Hematopoietic multipotent progenitor cell (in vitro differentiated cells): ENCODE measurements around the gene MYH4. TPM values are rescaled to one million over a fixed set of nuclear protein-coding genes. Genes with fewer than 3 reads are reported as not detected.

Experiments
- DNase-seq, 3 donors: peaks; one replicate each; pipeline ENCODE4 v3.0.0-alpha.2; 2011 to 2015; ENCODE audit warnings: low read depth in 2 of 3, low spot score in 2 of 3
- total RNA-seq: library from RNA; depleted of rRNA; stranded (reverse); fragments of >200 nt; gene quantifications from one replicate; pipeline ENCODE4 v1.2.3, GENCODE V29; 2012

Gene MYH4
- total RNA-seq, 1 donor = not detected

- DNase-seq = no peak
Observed at GRCh38 chr17:10421900-10422542, 47.3 kb downstream of the MYH4 start, which contains the start of gene MYH8. TSS of gene MYH8 (minus strand) at chr17:10421950. CDS start at chr17:10420227, 1,723 bp downstream.

- no peak for DNase-seq
Observed at GRCh38 chr17:10421211-10421610, 48.1 kb downstream of the MYH4 start.

GRCh38 chr17:10420811-10421210, 48.5 kb downstream of the MYH4 start:
- no peak for DNase-seq

- no peak for DNase-seq
Observed at GRCh38 chr17:10417431-10417830, 51.9 kb downstream of the MYH4 start.

GRCh38 chr17:10415161-10415560, 54.2 kb downstream of the MYH4 start:
- no peak for DNase-seq

- no peak for DNase-seq
Observed at GRCh38 chr17:10403589-10403988, 65.8 kb downstream of the MYH4 start.

- no peak for DNase-seq
Observed at GRCh38 chr17:10398352-10398751, 71.0 kb downstream of the MYH4 start.

GRCh38 chr17:10396524-10397163, 72.7 kb downstream of the MYH4 start:
- no peak for DNase-seq

GRCh38 chr17:10394201-10394887, 75.0 kb downstream of the MYH4 start:
- DNase-seq = no peak

Other genes with a start within 250 kb of the MYH4 start
- not detected for gene MYH13, start 96.6 kb downstream of the MYH4 start, total RNA-seq
- gene MYH8, start 47.6 kb downstream of the MYH4 start, total RNA-seq = not detected
- not detected for gene MYH1, start 49.0 kb upstream of the MYH4 start, total RNA-seq
- not detected for gene MYH2, start 80.1 kb upstream of the MYH4 start, total RNA-seq
- 1.6 TPM for gene MYH3, start 187.8 kb upstream of the MYH4 start, total RNA-seq
- gene SCO1, start 228.0 kb upstream of the MYH4 start, total RNA-seq = 16.7 TPM
- 32.3 TPM for gene ADPRM, start 228.0 kb upstream of the MYH4 start, total RNA-seq